Amygdala (tissue), 56 donors: ENCODE measurements around the gene ZNF785.
A peak's percentile ranks its signal among the peaks of the same experiment; 100 is the strongest.
"Not testable (repeated sequence)": the region's sequence is repeated elsewhere in the genome, so short reads cannot be mapped to it uniquely, and the experiment has no call there.

Experiments
- DNase-seq, 56 donors: peaks; one replicate each; lab custom pipeline; 2025; lab: John Stamatoyannopoulos, UW

Gene ZNF785

GRCh38 chr16:30585400-30586191, at the start of gene ZNF785:
Gene ZNF785, minus strand, starts transcription at chr16:30585697. Its CDS starts 86 bp downstream, at chr16:30585611.
- DNase-seq: peak; percentile 69 to 98 (median 94)

- no peak for DNase-seq
These were observed 48.0 kb upstream of the ZNF785 start for GRCh38 chr16:30633526-30633925.

- DNase-seq: not testable (repeated sequence)
These were observed 47.0 kb upstream of the ZNF785 start for GRCh38 chr16:30632454-30632853.

- DNase-seq: peak in 51 of 56 donors; percentile 7 to 93 (median 59)
These were observed 43.4 kb upstream of the ZNF785 start for GRCh38 chr16:30628628-30629540.

GRCh38 chr16:30626236-30626635, 40.7 kb upstream of the ZNF785 start:
- no peak for DNase-seq

GRCh38 chr16:30623536-30624283, 38.2 kb upstream of the ZNF785 start:
- DNase-seq: no peak

- no peak for DNase-seq
These were observed 37.0 kb upstream of the ZNF785 start for GRCh38 chr16:30622455-30623032.

GRCh38 chr16:30621765-30622164, 36.3 kb upstream of the ZNF785 start:
- no peak for DNase-seq

- no peak for DNase-seq
These were observed 34.7 kb upstream of the ZNF785 start for GRCh38 chr16:30620169-30620568.

GRCh38 chr16:30619638-30620037, 34.1 kb upstream of the ZNF785 start:
- DNase-seq: no peak

- DNase-seq: peak in 1 of 56 donors; percentile 21
These were observed 33.7 kb upstream of the ZNF785 start for GRCh38 chr16:30619202-30619601.

GRCh38 chr16:30615358-30616091, 30.0 kb upstream of the ZNF785 start:
- DNase-seq: peak in 22 of 56 donors; percentile 4 to 47 (median 15)

GRCh38 chr16:30609926-30610839, 24.7 kb upstream of the ZNF785 start, which contains the start of gene ZNF689:
Gene ZNF689, minus strand, starts transcription at chr16:30610389. Its CDS starts 348 bp downstream, at chr16:30610041.
- peak; percentile 76 to 99 (median 93) for DNase-seq

- peak in 28 of 56 donors; percentile 21 to 74 (median 48) for DNase-seq
These were observed 23.8 kb upstream of the ZNF785 start for GRCh38 chr16:30609002-30609925.

GRCh38 chr16:30606004-30606403, 20.5 kb upstream of the ZNF785 start:
- DNase-seq: no peak

- DNase-seq: peak in 10 of 56 donors; percentile 9 to 34 (median 16)
These were observed 19.7 kb upstream of the ZNF785 start for GRCh38 chr16:30605158-30605557.

GRCh38 chr16:30604316-30604947, 18.9 kb upstream of the ZNF785 start:
- DNase-seq: no peak
